OCI-LY1 (cell line): ENCODE results near the gene TEX10.

Experiments used
- H2AFZ ChIP-seq: fragments of 200-600 bp; sonication (generic), shearing (Covaris generic); 2 replicates; pipeline ENCODE4 v1.6.0; 2014; ENCODE audit warnings: antibody characterized with exemption, mild to moderate bottlenecking, low read length
- H3F3A ChIP-seq: fragments of 200-600 bp; sonication (generic), shearing (Covaris generic); 2 replicates; pipeline ENCODE4 v1.6.0; 2014; ENCODE audit warnings: mild to moderate bottlenecking, antibody characterized with exemption, low read length, moderate library complexity; ENCODE audit not compliant: insufficient read depth
- H3K27ac ChIP-seq: fragments of 200-600 bp; sonication (generic); 2 replicates; pipeline ENCODE4 v1.5.1; 2014; ENCODE audit warnings: low read length, mixed run types, mild to moderate bottlenecking, low read depth; ENCODE audit not compliant: poor library complexity, severe bottlenecking
- H3K27me3 ChIP-seq: fragments of 200-600 bp; sonication (generic); 2 replicates; pipeline ENCODE4 v1.6.0; 2014; ENCODE audit warnings: antibody characterized with exemption, mild to moderate bottlenecking, low read length, moderate library complexity; ENCODE audit not compliant: insufficient read depth
- H3K36me3 ChIP-seq: fragments of 200-600 bp; sonication (generic); 2 replicates; pipeline ENCODE4 v1.6.1; 2014; ENCODE audit warnings: mild to moderate bottlenecking, antibody characterized with exemption, low read length, moderate library complexity, mixed read lengths; ENCODE audit not compliant: insufficient read depth
- H3K4me1 ChIP-seq: fragments of 200-600 bp; sonication (generic); 2 replicates; pipeline ENCODE4 v1.5.1; 2014; ENCODE audit warnings: mild to moderate bottlenecking, low read length, moderate library complexity; ENCODE audit not compliant: insufficient read depth, severe bottlenecking
- H3K4me2 ChIP-seq: fragments of 200-600 bp; sonication (generic), shearing (Covaris generic); 2 replicates; pipeline ENCODE4 v1.6.1; 2014; ENCODE audit warnings: low read length
- H3K4me3 ChIP-seq: fragments of 200-600 bp; sonication (generic); 2 replicates; pipeline ENCODE4 v1.5.1; 2014; ENCODE audit warnings: low read length, low read depth, mild to moderate bottlenecking, mixed read lengths; ENCODE audit not compliant: poor library complexity, severe bottlenecking
- H3K79me2 ChIP-seq: fragments of 200-600 bp; shearing (Covaris generic); 2 replicates; pipeline ENCODE4 v1.6.1; 2016; ENCODE audit warnings: mixed run types, low read length, mixed read lengths; ENCODE audit not compliant: insufficient read depth
- H3K9ac ChIP-seq: fragments of 200-600 bp; sonication (generic), shearing (Covaris generic); 2 replicates; pipeline ENCODE4 v1.6.1; 2014; ENCODE audit warnings: mild to moderate bottlenecking, low read length, mixed read lengths
- H3K9me2 ChIP-seq: fragments of 200-600 bp; sonication (generic), shearing (Covaris generic); 2 replicates; pipeline ENCODE4 v1.6.1; 2014; ENCODE audit warnings: low read depth, mild to moderate bottlenecking, low read length, mixed read lengths
- H3K9me3 ChIP-seq: fragments of 200-600 bp; shearing (Covaris generic); 2 replicates; pipeline ENCODE4 v1.6.1; 2014; ENCODE audit warnings: low read length, mixed read lengths
- H4K20me1 ChIP-seq: fragments of 200-600 bp; sonication (generic), shearing (Covaris generic); 2 replicates; pipeline ENCODE4 v1.6.0; 2016; ENCODE audit warnings: mild to moderate bottlenecking, low read length; ENCODE audit not compliant: insufficient read depth
- EZH2 ChIP-seq: fragments of 200-600 bp; sonication (generic), shearing (Covaris generic); IDR thresholded peaks from 2 replicates; pipeline ENCODE4 v1.8.0; 2017; ENCODE audit warnings: borderline replicate concordance, mixed run types, mild to moderate bottlenecking, antibody characterized with exemption, low read length, moderate library complexity, mixed read lengths
- TF ChIP-seq, protein P1 (sequence below): fragments of 200-600 bp; sonication (generic), shearing (Covaris generic); IDR thresholded peaks from 2 replicates; pipeline ENCODE4 v1.5.1; 2017; ENCODE audit warnings: mild to moderate bottlenecking, antibody characterized with exemption, low read length, moderate library complexity, mixed read lengths

TEX10 gene

DNA sequence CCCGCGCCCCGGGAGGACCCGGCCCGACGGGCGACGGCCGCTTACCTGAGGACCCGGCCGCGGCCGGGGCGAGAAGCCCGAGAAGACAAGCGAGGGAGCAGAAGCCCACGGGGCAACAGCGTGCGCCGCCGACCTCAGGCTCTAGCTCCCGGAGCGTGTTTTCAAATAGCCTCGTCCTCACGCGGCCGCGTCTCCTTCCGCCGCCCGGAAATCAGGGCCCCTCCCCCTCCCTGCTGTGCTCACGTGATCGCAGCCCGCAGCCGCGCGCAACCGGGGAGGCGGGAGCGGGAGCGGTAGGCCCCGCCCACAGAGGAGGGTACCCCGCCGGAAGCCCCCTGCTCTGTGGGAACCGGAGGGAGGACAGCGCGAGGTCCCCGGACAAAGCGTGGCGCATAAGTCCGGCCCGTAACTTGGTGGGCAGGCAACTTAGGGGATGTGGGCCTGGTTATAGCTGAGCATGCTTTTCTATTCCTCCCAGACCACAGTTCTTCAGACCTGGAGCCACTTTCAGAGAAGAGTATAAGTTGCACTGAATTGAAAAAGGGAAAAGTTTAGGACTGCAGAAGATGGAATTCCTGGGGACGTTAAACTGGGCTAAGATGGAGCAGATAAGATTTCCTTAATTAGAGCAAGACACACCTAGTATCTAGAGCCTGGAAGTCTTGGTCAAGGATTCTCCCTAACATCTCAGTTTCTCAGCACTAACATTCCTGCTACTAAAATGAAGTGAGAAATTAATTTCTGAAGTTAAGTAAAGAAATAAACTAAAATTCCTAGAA is at the start of gene TEX10:
Gene TEX10 (minus strand): TSS at position 216 of the 779 bp plus-strand sequence. CDS start 3,579 bp downstream, outside the sequence.
- Histone ChIP-seq H3K36me3 (peaks cover 10% of the 10 kb centered on the region), H3K27me3 (no peaks in the 10 kb centered on the region), H3F3A (no peaks in the 10 kb centered on the region), H2AFZ (peak within 1 kb of the TSS; percentile 76; the same call in 1 of the 2 replicates), H3K79me2 (peaks cover 46% of the 10 kb centered on the region), H4K20me1 (no peaks in the 10 kb centered on the region), H3K4me2 (peak within 1 kb of the TSS; percentile 92), H3K27ac (peak within 1 kb of the TSS; percentile 28), H3K4me3 (peak within 1 kb of the TSS; percentile 96), H3K4me1 (peaks cover 43% of the 10 kb centered on the region), H3K9me2 (no peaks in the 10 kb centered on the region), H3K9me3 (peaks cover 10% of the 10 kb centered on the region), H3K9ac (peak within 1 kb of the TSS; percentile 94)
- TF ChIP-seq, protein P1, sequence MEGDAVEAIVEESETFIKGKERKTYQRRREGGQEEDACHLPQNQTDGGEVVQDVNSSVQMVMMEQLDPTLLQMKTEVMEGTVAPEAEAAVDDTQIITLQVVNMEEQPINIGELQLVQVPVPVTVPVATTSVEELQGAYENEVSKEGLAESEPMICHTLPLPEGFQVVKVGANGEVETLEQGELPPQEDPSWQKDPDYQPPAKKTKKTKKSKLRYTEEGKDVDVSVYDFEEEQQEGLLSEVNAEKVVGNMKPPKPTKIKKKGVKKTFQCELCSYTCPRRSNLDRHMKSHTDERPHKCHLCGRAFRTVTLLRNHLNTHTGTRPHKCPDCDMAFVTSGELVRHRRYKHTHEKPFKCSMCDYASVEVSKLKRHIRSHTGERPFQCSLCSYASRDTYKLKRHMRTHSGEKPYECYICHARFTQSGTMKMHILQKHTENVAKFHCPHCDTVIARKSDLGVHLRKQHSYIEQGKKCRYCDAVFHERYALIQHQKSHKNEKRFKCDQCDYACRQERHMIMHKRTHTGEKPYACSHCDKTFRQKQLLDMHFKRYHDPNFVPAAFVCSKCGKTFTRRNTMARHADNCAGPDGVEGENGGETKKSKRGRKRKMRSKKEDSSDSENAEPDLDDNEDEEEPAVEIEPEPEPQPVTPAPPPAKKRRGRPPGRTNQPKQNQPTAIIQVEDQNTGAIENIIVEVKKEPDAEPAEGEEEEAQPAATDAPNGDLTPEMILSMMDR = no peak
- no peak for TF ChIP-seq EZH2

DNA sequence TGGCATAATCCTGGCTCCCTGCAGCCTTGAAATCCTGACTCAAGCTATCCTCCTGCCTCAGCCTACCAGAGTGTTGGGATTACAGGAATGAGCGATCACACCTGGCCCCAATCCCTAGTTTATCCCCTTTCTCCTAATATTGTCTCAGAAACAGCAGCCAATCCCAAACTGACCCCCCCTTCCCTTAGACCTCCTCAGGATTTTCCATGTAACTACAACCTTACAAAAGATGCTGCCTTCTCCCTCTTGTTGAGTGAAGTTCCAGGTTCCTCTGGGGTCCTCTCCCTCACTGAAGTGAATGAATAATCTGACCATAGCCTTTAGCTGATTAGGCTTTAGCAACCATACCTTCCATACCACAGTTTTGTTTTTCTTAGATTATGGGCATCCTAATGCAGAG is 48.3 kb upstream of the TEX10 start:
- H3K4me1 ChIP-seq = no peaks in the 10 kb centered on the region
- H3K27ac ChIP-seq = no peak overlapping the region
- no peaks in the 10 kb centered on the region for H3K9me3 ChIP-seq
- TF ChIP-seq, protein P1 = no peak
- H4K20me1 ChIP-seq = no peaks in the 10 kb centered on the region
- H3K9me2 ChIP-seq = no peaks in the 10 kb centered on the region
- H3F3A ChIP-seq = no peaks in the 10 kb centered on the region
- no peak overlapping the region for H3K4me2 ChIP-seq
- no peaks in the 10 kb centered on the region for H3K79me2 ChIP-seq
- no peak overlapping the region for H2AFZ ChIP-seq
- H3K27me3 ChIP-seq = no peaks in the 10 kb centered on the region; the same call in 1 of the 2 replicates
- H3K9ac ChIP-seq = no peak overlapping the region
- no peak overlapping the region for H3K4me3 ChIP-seq
- H3K36me3 ChIP-seq = no peaks in the 10 kb centered on the region

DNA sequence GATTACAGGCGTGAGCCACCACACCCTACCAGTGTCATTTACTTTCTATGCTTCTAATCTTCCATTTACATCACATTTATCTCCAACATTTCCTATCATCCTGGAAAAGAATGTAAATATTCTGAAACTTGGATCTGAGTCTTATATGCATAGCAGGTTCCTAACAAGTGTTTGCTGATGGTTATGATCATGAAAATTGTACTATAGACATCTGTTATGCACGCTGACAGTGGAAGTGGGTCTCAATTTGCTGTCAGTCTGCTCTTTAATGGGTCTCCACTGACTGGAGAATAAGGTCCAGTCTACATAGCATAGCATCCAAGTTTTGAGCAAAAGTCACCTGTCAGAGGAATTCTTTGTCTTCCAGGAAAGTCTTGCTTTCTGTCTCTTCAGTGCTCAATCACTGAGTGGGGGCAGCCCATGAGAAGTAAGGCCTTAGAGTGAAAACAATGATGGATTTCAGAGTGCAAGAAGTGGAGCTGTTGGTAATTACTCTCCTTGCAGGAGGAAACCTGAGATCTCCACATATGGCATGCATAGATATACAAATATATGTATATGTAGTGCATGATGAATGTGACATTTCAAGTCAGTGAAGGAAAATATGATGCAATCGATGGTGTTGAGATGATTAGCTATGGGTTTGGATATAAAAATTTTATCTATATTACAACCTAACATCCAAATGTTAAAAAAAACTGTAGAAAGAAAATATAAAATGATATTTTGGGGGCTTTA is 45.0 kb upstream of the TEX10 start:
- no peaks in the 10 kb centered on the region for H3K36me3 ChIP-seq
- no peak overlapping the region for H3K4me3 ChIP-seq
- H3K27me3 ChIP-seq = no peaks in the 10 kb centered on the region
- H2AFZ ChIP-seq = no peak overlapping the region
- no peaks in the 10 kb centered on the region for H3K79me2 ChIP-seq
- H3K9me3 ChIP-seq = no peaks in the 10 kb centered on the region
- no peak overlapping the region for H3K9ac ChIP-seq
- H3K4me2 ChIP-seq = no peak overlapping the region
- no peaks in the 10 kb centered on the region for H3K4me1 ChIP-seq
- H3F3A ChIP-seq = no peaks in the 10 kb centered on the region
- no peak overlapping the region for H3K27ac ChIP-seq
- H3K9me2 ChIP-seq = no peaks in the 10 kb centered on the region
- TF ChIP-seq EZH2 = no peak
- TF ChIP-seq, protein P1 = no peak
- H4K20me1 ChIP-seq = no peaks in the 10 kb centered on the region
